Tongue (tissue), 2 donors: ENCODE data around the gene PRR5L. TPM values are rescaled to one million over a fixed set of nuclear protein-coding genes. Genes with fewer than 3 reads are reported as not detected.

Experiments used
- DNase-seq: peaks from one replicate; pipeline ENCODE4 v3.0.0-alpha.2; 2015
- total RNA-seq: library from RNA; depleted of rRNA; stranded (reverse); fragments of >200 nt; gene quantifications from one replicate; pipeline ENCODE4 v1.2.3, GENCODE V29; 2014

The PRR5L gene
- total RNA-seq, 1 donor from 2014 or later: 14.1 TPM

DNA sequence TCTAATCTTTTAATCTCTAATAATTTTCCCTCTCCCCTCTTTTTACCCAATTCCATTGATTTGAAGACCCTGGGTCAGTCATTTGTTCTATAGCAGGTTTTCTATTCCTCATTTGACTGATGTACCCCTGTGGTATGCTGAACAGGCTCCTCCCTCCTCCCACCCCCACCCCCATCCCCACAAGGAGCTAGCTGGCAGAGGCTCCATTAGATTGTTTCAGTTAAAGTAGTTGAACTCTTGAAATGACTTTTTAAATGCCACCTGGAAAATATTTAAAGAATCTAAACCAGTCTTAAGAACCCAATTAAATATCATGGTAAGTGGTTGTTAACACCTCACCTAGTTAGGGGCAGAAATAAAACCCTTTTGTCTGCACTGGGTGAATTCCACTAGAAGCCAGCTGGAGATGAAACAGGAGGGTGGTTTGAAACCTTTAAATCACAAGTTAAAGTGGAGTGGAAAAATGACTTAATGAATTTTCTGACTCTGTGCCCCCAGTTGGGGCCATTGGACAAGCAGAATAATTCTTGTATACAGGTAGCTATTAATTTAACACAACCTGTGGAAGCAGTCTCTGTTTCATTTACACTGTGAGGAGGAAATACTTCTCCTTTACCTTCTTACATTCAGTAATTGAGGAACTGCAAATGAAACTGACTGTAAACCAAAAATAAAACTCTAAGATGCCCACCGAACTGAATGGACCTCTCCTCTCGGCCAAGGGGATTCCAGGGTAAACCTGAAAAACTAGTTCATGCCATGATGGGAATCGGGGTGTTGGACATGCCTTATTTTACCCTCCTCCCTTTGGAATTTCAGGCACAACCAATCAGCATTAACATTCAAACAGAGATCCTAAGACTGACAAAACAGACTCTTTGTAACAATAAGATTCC is 30.7 kb downstream of the PRR5L start:
- DNase-seq: no peak

DNA sequence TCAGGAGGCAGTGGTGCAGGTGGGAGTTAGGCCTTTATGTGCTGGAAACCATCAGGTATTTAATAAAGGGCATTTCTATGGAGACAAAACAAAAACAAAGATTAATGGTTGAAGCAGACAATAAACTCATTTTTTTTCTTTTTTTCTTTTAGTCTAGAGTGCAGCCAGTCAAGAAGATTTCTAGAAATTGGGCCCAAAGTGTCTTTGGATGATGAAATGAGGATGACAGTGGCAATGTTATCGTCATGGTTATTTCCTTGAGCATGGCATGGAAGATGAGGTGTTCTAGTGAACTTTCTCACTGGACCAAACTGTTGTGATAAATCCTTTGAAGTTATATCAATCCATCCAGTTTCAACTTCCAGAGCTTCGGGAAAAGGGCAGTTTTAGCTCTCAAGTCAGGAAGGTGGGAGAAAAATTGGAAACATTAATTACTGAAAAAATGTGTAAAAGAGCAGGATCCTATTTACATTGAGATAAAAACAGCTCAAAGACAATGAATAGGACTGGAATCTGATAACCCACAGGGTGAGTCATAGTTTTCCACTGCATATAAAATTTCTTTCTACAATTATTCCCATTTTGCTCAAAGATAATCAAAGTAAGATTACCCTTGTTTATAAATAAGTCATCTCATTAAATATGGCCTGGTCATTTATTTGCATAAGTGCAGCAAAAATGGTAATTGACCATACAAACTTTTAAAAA is 33.0 kb downstream of the PRR5L start:
- DNase-seq: no peak

GRCh38 chr11:36330411-36330810 is 34.3 kb downstream of the PRR5L start:
- no peak for DNase-seq

DNA sequence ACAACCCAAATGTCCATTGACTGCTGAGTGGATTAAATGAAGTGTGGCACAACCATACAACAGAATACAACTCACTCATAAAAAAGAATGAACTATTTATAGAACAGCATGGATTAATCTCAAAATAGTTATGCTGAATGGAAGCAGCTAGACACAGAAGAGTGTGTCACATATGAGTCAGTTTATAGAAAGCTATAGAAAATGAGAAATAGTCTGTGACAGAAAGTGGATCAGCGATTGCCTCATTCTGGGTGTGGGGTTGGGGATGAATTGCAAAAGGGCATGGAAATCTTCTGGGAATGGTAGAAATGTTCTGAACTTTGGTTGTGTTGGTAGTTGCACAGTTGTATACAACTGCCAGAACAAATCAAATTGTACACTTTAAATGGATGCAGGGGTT is 37.4 kb downstream of the PRR5L start:
- no peak for DNase-seq

DNA sequence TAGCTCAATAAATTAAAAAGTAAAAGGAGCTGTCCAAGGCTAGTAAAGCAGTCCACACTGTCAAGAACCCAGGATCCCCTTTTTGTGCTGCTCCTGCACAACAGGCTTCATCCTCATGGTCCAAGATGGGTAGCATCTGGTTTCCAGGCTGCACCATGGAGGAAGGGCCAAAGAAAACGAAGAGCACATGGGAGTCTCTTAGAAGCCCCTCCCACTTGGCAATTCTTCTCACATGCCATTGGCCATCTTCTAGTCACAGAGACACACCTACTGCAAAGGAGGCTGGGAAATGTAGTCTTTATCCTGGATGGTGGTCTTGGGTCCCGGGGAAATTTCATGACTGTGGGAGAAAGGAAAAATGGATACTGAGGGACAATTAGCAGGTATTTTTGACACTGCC is 37.8 kb downstream of the PRR5L start:
- DNase-seq: peak; percentile 15

- DNase-seq: peak; percentile 41
These were observed 43.8 kb downstream of the PRR5L start for GRCh38 chr11:36339888-36340287.

GRCh38 chr11:36340897-36341296 is 44.8 kb downstream of the PRR5L start:
- DNase-seq: no peak

GRCh38 chr11:36341915-36342314 is 45.8 kb downstream of the PRR5L start:
- DNase-seq: no peak

- DNase-seq: no peak
These were observed 46.2 kb downstream of the PRR5L start for GRCh38 chr11:36342327-36342726.

- no peak for DNase-seq
These were observed 47.3 kb downstream of the PRR5L start for GRCh38 chr11:36343436-36343835.

GRCh38 chr11:36345084-36345511 is 49.0 kb downstream of the PRR5L start:
- no peak for DNase-seq

DNA sequence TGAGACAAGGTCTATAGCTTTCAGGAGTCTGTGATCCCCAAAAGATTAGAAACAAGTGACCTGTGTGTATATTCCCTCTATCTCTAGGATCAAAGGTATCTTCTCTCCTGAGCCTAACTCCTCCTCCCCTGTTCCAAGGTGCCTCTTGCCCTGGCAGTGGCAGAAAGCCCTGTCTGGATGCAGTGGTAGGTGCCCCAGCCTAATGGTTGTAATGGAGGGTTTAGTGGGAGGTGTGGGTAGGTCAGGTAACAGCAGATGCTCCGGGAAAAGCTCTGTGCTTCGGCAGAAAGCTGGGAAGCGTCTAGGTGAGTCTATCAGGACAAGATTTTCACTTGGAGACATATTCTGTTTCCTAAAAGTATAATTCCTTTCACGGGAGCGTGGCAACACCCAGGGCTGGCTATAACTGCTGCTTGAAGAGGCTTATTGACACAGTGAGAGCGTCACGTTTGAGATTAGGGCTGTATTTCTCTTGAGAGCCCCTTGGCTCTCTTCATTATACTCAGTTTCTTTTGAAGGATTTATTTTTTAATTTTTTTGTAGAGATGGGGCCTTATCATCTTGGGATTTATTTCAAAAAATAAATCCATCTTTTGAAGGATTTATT is 49.5 kb downstream of the PRR5L start:
- DNase-seq: no peak

- DNase-seq: no peak
These were observed 50.7 kb downstream of the PRR5L start for GRCh38 chr11:36346562-36347383.

DNA sequence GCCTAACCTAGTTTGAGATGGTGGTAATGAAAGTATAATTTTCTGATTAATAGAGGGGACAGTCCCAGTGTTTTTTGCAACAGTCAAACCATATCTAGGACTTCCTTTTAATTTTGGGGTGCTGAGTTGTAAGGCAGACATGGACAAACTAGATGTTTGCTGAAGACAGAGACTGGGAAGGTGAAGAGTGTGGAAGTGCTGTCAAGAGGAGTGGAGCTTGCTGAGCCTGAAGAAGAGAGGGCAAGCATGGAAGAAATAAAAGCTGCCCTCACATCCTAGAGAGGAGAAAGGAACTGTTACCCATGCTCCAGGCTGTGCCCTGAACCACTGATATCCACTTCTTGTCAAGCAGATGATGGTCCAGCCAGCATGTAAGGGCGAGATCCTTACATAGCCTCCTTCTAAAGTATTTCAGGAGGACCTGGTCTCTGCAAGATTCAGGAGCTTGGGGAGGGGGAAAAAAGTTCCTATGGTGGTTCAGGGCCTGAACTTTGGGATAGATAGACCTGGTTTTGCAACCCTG is 51.4 kb downstream of the PRR5L start:
- DNase-seq: no peak

DNA sequence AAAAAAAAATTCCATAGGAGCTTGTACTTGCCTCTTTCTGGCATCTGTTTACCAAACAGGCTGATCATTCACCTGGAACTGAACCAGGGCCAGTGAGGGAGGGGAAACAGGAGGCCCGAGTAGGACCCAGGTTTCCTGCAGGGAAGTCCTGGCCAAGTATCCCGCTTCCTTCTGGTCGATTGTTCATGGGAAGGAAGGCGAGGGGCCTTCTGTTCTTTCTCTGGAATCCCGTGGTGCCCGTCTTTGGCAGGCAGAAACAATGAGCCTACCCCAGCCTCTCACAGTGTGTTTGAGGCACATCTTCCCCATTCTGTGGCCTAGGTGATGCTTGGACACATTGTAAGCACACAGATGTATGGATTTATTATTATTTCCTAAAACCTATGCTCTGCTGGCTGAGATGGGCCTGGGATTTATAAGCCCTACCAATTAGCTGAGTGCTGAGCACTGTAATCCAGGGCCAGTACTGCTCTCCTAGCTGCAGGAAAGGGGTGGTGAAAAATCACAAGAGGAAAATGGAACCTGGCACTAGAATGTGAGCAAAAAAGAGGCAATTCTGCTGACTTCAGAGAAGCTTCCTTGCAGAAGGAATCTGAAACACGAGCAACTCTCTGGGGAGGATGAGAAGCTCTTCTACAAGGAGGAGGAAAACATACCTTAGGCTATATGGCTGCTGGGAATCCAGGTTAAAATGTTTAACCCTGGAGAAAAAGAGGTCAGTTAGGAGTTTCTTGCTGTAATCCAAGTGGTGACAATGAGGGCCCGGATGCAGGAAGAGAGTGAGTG is 53.5 kb downstream of the PRR5L start:
- no peak for DNase-seq

- no peak for DNase-seq
These were observed 54.0 kb downstream of the PRR5L start for GRCh38 chr11:36350137-36350513.

- DNase-seq: no peak
These were observed 56.8 kb downstream of the PRR5L start for GRCh38 chr11:36352922-36353321.

GRCh38 chr11:36354221-36355003 is 58.3 kb downstream of the PRR5L start:
- DNase-seq: no peak

DNA sequence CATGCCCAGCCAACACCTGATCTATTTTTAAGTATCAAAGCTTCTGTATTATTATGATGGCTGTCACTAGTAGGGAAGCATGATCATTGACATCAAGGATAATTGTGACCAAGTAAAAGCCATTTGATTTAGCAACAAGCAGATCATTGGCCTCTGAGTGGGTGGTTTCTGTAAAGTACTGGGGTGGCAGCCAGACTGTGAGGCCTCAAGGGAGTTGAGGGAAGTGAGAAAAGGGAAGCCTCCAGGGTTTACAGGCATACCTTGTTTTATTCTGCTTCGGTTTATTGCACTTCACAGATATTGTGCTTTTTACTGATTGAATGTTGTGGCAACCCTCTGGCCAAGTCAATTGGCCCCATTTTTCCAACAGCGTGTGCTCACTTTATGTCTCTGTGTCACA is 60.1 kb downstream of the PRR5L start:
- no peak for DNase-seq

- DNase-seq: no peak
These were observed 61.7 kb downstream of the PRR5L start for GRCh38 chr11:36357831-36358230.
